HG02870 (cell line): ENCODE results near the gene BNIP5.

ENCODE experiments used
- ATAC-seq: cut with Tn5 transposase; IDR thresholded peaks from one replicate; pipeline ENCODE4 v1.9.1; 2021; ENCODE audit warnings: mild to moderate bottlenecking, moderate library complexity; ENCODE audit not compliant: unreplicated experiment

BNIP5 gene

DNA sequence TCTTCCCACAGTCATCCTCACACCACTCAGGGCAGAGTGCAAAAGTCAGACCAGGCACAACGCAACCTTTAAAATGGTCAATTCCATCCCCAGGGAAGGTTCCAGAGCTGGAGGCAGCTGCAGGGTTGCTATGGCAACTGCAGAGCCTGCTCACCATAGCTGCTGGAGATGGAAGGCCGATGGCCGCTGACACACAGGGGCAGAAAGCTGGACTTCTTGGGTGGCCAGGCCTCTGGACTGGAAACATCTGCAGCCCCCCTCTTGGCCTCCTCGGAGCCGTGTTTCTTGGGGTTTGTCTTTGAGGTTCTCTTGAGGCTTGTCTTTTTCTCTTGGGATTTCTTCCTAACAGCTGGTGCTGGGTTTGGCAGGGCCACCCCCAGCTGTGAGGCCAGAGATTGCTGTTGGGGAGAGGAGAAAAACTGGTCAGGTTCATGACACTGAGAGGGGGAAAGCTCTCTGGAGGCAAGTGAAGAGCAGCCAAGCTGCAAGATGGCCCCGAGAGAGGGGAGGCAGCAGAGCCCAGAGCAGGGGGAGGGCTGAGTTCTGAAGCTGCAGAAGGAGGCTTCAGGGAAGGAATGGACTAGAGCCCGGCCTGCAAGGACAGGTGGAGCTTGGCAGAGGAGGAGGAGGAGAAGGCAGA is 10.2 kb downstream of the BNIP5 start:
- ATAC-seq: no peak

GRCh38 chr6:36324715-36325114 is 12.0 kb downstream of the BNIP5 start:
- no peak for ATAC-seq

DNA sequence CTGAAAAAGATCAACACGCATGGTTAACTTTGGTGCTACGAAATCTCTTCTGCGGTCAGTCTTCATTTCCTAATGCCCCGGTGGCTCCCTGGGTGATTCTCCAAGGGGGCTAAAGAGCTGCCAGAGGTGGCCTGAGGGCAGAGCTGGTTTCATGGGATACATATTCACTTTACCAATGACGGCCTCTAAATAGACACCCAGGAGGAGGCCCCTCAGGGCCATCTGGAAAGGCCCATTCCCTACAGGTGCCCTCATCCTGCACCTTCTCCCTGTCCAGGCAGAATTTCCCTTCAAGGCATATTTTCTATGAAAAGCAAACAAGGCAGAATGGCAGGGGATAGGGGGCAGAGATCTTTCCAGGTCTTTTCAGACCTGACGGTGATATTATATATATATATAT is 12.5 kb downstream of the BNIP5 start:
- no peak for ATAC-seq

- ATAC-seq: no peak
Observed at GRCh38 chr6:36323062-36323461, 13.6 kb downstream of the BNIP5 start.

DNA sequence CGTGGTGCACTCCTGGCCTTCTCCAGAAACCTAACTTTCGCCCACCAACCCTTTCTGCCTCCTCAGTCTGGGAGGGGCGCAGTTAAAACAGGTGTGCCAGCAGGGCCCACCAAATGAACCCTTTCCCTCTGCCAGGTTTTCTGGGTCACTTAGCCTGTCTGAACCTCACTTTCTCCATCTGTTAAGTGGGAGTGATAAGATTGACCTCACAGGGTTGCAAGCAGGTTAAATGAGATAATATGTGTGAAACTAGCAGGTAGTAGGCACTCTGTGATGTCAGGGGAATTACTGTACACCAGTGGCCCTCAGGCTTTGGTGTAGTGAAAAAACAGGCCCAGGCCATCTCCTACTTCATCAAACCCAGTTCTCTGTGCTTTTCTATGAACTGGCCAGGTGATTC is 14.1 kb downstream of the BNIP5 start:
- ATAC-seq: no peak

DNA sequence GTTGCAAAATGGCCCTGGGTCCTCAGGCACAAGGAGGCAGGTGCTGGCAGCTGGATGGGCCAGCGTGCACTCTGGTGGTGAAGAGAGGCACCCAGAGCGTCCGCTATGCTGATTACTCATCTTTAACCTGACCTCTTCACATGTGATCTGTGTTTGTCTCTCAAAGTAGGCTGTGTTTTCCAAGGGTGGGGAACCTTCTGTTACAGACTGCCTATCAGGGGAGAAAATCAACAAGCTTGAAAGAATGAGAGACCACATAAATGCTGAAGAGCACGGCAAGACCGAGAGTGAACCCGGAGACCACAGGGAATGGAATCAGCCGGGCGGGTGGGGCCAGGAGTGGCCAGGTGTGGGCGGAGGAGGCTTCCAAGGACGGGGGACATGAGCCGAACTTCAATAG is 16.2 kb downstream of the BNIP5 start:
- ATAC-seq: no peak

GRCh38 chr6:36319821-36320220 is 16.9 kb downstream of the BNIP5 start:
- ATAC-seq: no peak

GRCh38 chr6:36319436-36319762 is 17.3 kb downstream of the BNIP5 start:
- no peak for ATAC-seq

DNA sequence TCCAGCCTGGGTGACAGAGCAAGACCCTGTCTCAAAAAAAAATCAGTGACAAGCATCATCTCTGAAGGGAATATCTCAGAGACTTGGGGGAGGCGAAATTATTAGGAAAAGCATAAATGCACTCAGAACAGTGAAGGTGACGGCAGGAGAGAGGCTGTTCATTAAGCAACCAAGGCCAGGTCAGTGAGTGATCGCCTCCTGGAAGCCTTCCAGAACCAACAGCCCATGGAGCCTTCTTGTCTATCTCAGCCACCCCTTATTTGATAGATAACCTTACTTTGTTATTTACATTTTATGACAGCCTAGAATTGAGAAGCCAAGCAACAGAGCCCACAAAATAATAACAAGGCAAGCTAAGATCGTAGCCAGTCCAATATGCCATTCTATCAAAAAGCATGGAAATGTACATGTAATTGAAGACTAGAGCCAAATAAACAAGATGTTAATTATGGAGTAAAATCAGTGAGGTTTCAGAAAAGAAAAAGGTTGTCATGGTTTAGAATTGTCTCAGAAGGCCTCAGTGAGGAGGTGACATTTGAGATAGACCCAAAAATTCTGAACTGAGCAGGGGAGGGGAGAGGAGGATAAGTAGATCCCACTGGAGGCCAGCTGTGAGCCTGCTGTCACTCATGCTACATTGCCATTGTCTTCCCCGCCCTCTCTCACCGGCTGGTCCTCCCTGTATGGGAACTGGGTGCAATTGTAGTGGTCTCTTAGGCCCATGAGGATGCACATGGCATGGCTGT is 17.8 kb downstream of the BNIP5 start:
- no peak for ATAC-seq

DNA sequence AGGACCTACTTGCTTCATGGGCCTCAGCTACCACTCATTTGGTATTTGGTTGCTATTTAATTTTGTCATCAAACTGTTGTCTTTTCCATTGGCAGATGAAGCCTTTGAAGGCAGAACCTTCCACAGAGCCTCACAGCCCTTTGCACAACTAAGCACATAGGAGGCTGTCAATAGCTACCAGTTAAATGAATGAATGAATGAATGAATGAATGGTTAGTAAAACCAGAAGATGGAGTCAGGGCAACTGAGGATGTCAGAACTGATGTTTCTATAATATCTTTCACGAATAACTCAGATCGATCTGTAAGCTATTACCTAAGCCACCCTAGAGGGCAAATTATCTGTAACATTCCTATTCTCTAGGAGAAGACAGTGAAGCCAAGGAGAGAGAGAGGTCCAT is 19.1 kb downstream of the BNIP5 start:
- ATAC-seq: no peak

DNA sequence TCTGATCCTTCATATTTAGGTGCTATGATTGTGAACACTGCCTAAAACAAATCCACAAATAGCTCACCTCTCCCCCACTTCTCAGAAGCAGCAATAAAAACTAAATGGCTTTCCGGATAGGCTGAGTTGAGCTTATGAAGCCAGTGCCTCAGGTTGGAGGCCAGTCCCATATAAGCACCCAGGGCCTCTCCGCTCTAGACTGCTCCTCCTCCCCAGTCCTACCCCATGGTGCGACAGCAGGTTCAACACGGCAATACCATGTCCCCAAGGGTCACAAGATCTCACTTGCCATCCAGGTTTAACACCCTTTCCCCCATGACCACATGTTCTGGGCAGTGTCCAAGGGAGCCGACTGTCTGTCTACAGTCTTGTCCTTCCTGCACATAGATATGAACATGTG is 20.8 kb downstream of the BNIP5 start:
- no peak for ATAC-seq

DNA sequence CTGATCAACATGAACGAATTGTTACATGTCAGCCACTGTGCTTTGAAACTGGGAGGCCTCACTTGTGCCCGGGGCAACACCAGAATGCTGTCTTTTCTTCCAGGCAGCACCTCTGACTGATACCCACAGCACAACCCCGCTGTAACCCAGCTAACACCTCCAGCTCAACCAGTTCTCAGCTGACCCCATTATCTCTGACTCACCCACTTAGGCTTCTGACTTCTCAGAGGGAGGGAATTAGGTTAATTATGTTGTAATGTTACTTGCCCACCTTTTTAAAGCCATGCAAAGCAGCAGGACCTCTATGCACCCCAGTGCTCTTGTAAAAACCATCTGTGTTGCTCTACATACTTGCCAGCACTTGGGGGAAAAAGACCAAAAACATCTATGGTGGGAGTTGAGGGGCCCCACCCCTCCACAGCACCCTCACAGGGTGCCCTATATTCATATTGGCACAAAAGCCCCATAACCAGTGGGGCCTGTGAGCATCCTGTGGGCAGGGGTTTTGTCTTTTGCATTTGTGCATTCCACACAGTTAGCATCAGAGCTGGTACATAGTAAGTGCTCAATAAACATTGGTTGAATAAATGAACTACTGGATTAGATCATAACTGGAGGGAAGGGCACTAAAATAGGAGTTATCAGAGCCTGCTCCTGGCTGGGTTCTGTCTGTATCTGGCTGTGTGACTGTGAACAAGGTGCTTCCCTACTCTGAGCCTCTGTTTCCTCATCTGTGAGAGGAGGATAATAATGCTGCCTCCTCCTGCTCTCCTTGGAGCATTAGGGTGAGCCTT is 22.3 kb downstream of the BNIP5 start:
- ATAC-seq: no peak

- ATAC-seq: no peak
Observed at GRCh38 chr6:36313649-36313936, 23.1 kb downstream of the BNIP5 start.

DNA sequence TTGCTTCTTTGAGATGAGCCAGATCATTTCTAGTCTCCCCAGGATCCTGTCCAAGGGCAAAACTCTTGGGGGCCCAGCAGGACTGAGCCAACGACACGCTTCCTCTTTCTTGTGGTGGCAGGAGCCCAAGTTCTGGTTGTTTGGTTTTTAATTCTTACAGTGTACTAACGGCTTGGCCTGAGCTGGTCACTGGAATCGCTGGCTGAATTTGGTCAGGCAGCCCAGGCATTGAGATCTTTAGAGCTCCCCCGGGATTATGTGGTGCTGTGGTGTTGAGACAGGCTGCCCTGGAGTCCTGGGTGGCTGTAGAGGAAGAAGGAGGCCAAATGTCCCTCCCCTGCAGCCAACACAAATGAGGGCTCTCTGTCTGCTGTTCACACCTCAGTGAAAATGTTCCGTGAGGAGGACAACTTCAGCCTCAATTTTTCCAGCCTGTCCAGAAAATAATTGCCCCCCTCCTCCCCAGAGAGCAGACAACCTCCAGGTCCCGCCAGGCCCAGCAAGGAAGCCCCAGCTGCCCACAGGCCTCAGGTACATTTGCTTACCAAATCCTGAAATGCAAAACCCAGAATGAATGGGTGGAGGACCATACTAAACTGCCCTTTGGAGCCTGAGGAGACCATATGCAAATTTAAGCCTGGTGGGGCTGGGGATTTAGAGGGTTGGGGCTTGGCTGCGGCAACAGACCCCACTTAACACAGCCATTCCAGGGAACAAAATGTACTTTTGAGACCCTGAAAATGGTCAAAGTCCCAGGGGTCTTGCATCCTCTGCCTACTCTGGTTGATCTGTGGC is 23.6 kb downstream of the BNIP5 start:
- no peak for ATAC-seq

DNA sequence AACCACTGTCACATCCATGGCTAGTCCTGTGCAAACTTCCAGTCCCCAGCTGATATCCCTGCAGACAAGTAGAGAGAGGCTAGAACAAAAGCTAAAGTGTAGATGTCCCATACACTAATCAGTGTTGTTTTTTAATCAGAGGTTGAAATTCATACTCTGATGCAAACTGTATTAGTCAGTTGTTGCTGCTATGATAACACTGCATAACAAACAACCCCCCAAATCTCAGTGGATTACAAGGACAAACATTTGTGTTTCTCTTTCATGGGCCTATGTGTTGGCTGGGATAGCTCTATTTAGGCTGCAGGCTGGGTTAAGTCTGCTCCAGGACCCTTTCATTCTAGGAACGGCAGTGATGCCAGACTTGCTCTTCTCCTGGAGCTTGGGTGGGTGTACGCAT is 26.8 kb downstream of the BNIP5 start:
- no peak for ATAC-seq

DNA sequence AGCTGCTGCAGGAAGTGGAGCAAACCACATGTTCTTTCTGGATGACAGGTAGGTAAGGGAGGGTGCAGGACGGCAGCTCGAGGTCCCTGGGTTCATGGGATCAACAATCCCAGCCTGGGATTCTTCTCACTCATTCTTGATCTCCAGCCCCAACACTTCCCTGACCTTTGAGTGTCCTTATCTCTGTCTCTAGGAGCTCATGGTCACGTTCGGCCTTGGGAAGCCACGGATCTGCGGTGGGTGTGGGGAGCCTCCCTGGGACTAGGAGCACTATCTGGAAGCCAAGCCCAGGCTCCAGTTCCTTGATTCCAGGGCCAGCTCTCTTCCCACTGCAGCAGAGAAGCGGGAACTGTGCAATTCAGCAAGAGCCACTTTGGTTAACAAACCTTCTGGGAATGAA is 27.5 kb downstream of the BNIP5 start:
- no peak for ATAC-seq

GRCh38 chr6:36308514-36308913 is 28.2 kb downstream of the BNIP5 start:
- ATAC-seq: no peak

DNA sequence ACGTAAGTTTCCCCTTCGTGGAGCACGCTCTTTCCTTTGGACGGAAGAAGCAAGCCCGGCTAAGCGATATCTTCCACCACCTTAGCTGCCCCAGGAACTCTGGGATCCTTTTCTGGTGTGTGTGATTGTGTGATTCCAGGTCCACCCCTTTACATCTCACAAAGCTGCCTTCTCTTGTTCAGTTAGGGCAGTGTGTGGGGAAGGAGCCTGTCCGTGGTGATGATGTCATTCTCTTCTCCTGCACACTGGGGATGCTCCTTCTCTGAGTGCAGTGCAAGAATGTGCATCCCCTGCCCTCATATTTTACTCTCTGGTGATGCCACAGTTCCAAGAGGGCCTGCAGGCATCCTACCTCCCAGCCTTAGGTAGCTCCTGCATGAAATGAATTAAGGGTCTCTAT is 30.3 kb downstream of the BNIP5 start:
- no peak for ATAC-seq

DNA sequence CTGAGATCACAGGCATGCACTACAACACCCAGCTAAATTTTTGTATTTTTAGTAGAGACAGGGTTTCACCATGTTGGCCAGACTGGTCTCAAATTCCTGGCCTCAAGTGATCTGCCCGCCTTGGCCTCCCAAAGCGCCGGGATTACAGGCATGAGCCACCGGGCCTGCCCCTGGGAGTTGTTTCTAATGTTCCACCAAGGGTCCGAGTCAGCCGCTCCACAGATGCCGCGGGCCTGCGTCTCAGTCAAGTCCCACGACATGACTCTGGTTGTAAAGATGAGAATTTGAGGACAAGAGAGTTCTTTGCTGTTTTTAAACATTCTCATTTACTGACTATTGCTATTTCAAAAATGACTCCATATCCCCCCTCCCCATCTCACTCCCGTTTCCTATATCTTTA is 30.8 kb downstream of the BNIP5 start:
- no peak for ATAC-seq

GRCh38 chr6:36302227-36302976 is 34.3 kb downstream of the BNIP5 start:
- ATAC-seq: no peak

- ATAC-seq: no peak
Observed at GRCh38 chr6:36301781-36302180, 34.9 kb downstream of the BNIP5 start.
